Memory B cell (primary cell): ENCODE data around the gene SPATC1L.

ENCODE experiments used
- ATAC-seq: fragments of 150-1000 bp; cut with Tn5 transposase; 2 replicates; pipeline ENCODE4 v1.10.0; 2021; ENCODE audit warnings: low read depth, mild to moderate bottlenecking, moderate library complexity
- DNase-seq, 2 donors: peaks; one replicate each; pipeline ENCODE4 v3.0.0; 2022; ENCODE audit warnings: low spot score in 2 of 2
- H3K27ac Mint-ChIP-seq: one replicate; pipeline ENCODE4 v1.8.0; 2022; ENCODE audit warnings: mild to moderate bottlenecking, moderate library complexity, mixed read lengths
- H3K27me3 Mint-ChIP-seq: one replicate; pipeline ENCODE4 v1.8.0; 2022; ENCODE audit warnings: mixed read lengths
- H3K36me3 Mint-ChIP-seq: one replicate; pipeline ENCODE4 v1.8.0; 2022; ENCODE audit warnings: mild to moderate bottlenecking, mixed read lengths
- H3K4me1 Mint-ChIP-seq: one replicate; pipeline ENCODE4 v1.8.0; 2022; ENCODE audit warnings: mixed read lengths
- H3K4me3 Mint-ChIP-seq: one replicate; pipeline ENCODE4 v1.8.0; 2022; ENCODE audit warnings: mild to moderate bottlenecking, moderate library complexity, mixed read lengths
- H3K9me3 Mint-ChIP-seq: one replicate; pipeline ENCODE4 v1.8.0; 2022; ENCODE audit warnings: mixed read lengths

SPATC1L gene

GRCh38 chr21:46119144-46119636 is 65.1 kb downstream of the SPATC1L start:
- no peak overlapping the region for H3K27ac Mint-ChIP-seq
- ATAC-seq, result no peak
- peaks cover 8% of the 10 kb centered on the region for H3K27me3 Mint-ChIP-seq
- H3K36me3 Mint-ChIP-seq, result no peaks in the 10 kb centered on the region
- H3K4me3 Mint-ChIP-seq, result no peak overlapping the region
- DNase-seq, result no peak
- peaks cover 6% of the 10 kb centered on the region for H3K9me3 Mint-ChIP-seq
- peaks cover 5% of the 10 kb centered on the region for H3K4me1 Mint-ChIP-seq

DNA sequence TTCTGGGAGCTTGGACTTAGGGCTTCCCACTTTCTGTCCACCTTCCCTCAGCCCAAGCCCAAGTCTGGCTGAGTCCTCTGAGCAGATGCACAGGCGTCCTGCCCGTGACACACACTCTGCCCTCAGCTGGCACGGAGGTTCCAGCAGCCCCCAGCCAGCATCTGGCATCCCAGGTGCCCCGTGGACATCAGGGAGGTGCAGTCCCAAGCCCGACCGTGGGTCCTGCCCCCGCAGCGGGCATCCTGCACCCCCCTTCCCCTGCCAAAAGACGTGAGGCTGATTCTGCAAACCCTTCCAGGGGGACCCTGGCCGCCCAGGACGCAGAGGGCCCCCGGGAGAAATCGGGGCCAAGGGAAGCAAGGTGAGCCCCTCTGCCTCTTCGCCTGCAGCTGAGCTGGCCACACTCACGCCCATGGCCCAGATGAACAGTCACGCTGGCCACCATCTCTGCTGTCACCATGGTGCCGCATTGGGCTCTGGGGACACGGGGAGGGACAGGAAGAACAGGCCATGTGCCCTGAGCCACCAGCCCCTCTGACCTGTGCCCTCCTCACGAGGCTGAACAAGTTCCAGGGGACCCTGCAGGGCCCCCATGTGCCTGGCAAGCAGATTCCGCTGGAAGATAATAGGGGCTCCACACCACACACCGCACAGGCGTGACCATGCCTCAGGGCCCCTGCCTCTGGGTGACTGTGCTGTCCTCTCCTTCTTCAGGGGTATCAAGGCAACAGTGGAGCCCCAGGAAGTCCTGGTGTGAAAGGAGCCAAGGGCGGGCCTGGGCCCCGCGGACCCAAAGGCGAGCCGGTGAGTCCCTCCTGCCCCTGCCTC is 65.7 kb downstream of the SPATC1L start:
- Mint-ChIP-seq H3K27me3 (peaks cover 5% of the 10 kb centered on the region), H3K27ac (no peak overlapping the region), H3K36me3 (no peaks in the 10 kb centered on the region), H3K4me1 (peaks cover 2% of the 10 kb centered on the region), H3K4me3 (no peak overlapping the region), H3K9me3 (peaks cover 3% of the 10 kb centered on the region)
- ATAC-seq, result no peak
- no peak for DNase-seq

DNA sequence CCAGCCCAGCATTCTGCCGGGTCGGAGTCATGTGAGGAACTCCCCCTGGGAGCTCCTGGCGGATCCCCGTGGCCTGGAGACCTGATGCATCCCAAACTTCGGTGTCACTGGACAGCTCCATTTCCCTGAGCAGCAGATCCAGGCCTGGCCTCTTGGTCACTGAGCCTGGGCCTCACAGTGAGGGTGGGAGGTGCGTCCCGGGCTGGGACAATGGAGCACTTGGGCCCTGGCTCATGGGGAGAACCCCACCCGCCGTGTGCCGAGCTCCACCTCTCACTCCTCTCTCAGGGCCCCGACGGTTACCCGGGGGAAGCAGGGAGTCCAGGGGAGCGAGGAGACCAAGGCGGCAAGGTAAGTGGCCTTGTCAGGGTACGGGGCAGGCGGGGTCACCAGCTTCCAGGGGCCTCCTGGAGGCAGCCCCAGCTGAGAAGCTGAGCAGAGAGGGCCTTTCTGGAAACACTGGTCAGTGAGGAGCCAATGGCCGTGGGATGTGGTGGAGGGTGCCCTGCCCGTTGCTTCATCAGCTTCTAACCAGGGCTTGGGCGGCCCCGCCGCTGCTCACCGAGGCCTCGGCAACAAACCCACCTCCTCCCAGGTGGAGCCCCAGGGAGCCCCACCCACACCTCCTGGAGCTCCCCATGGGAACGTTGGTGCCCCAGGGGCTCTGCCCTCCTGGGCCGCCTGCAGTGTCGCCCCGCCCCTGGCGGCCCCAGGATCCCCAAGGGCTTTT is 66.5 kb downstream of the SPATC1L start:
- Mint-ChIP-seq H3K27ac (no peak overlapping the region), H3K4me1 (no peaks in the 10 kb centered on the region), H3K36me3 (no peaks in the 10 kb centered on the region), H3K27me3 (peaks cover 2% of the 10 kb centered on the region), H3K4me3 (no peak overlapping the region), H3K9me3 (no peaks in the 10 kb centered on the region)
- ATAC-seq (no peak), DNase-seq (no peak)

DNA sequence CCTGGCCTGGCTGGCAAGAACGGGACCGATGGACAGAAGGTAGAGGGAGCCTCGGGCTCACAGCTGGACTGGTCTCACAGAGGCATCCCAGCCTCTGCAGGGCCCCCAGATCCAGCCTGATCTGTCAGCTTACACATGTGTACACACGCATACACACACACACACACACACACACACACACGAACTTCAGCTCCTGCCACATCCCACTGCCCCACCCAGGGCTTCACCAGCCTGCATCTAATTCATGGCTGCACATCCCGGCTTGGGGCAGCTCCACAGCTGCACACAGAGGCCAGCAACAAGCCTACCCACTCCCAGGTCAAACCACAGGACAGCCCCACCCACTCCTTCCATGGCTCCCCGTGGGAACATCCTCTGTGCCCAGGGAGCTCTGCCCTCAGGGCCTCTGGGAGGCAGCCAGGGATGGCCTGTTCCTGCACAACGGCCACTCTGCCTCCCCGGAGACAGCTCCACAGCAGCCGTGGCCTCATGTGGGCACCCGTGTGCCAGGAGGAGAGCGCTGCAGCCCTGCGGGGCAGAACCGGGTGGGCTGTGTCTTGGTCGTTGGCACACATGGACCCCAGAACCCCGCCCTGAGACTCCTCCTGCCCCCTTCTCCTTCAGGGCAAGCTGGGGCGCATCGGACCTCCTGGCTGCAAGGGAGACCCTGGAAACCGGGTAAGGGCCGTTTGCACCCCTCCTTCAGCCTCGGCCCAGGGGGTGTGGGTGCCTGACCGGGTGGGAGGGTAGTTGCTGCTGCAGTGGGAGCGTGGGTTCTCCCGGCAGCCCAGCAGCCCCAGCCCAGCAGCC is 67.3 kb downstream of the SPATC1L start:
- H3K4me3 Mint-ChIP-seq, result no peak overlapping the region
- no peaks in the 10 kb centered on the region for H3K36me3 Mint-ChIP-seq
- DNase-seq (no peak), ATAC-seq (no peak)
- H3K27me3 Mint-ChIP-seq, result no peaks in the 10 kb centered on the region
- no peak overlapping the region for H3K27ac Mint-ChIP-seq
- no peaks in the 10 kb centered on the region for H3K9me3 Mint-ChIP-seq
- H3K4me1 Mint-ChIP-seq, result no peaks in the 10 kb centered on the region

DNA sequence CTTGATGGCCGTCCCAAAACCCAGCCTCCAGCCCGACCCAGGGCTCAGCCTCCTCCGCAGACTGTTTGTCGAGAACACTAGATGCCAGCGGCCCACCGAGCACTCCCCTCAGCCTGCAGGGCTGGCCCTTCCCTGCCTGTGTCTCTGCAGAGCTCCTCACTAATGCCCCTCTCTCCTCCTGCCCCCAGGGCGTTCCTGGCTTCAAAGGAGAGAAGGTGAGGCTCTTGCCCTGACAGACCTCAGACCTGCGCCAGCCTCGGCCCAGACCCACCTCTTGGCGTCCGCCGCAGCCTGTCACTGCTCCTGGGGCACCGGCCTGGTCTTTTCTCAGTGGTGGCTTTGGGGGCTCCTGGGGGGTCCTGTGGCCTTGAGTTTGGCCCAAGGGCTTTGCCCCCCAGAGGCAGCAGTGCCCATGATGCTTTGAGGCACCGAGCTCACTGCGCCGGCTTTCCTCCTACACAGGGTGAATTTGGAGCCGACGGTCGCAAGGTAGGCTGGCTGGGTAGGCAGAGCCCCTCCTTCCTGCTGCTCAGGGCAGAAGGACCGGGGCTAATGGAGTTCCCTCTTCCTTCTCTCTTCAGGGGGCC is 68.0 kb downstream of the SPATC1L start:
- Mint-ChIP-seq H3K27ac (no peak overlapping the region), H3K4me3 (no peak overlapping the region), H3K36me3 (no peaks in the 10 kb centered on the region), H3K4me1 (no peaks in the 10 kb centered on the region), H3K27me3 (no peaks in the 10 kb centered on the region), H3K9me3 (no peaks in the 10 kb centered on the region)
- DNase-seq (no peak), ATAC-seq (no peak)

- no peak overlapping the region for H3K4me3 Mint-ChIP-seq
- DNase-seq, result no peak
- no peaks in the 10 kb centered on the region for H3K36me3 Mint-ChIP-seq
- no peaks in the 10 kb centered on the region for H3K4me1 Mint-ChIP-seq
- no peak for ATAC-seq
- H3K27me3 Mint-ChIP-seq, result no peaks in the 10 kb centered on the region
- no peak overlapping the region for H3K27ac Mint-ChIP-seq
- H3K9me3 Mint-ChIP-seq, result no peaks in the 10 kb centered on the region
These were observed 68.6 kb downstream of the SPATC1L start for GRCh38 chr21:46115441-46116188.

DNA sequence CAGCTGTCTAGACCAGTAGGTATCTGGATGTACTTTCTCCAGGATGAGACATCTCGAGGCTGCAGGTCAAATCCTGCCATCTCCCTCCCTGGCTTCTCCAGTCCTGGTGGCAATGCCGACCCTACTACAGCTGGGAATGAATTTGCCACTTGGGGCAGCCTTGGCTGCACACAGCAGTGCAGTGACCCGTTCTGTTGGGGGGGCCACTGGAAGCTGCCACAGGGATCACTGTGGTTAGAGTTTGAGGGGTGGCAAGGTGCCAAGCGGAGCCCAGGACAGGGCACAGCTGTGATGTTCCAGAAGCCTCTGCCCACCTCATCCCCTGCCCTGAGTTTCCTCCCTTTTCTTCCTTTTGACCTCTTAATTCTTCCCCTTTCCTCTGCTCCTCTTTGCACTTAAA is 69.3 kb downstream of the SPATC1L start:
- no peaks in the 10 kb centered on the region for H3K36me3 Mint-ChIP-seq
- ATAC-seq (no peak), DNase-seq (no peak)
- no peak overlapping the region for H3K4me3 Mint-ChIP-seq
- H3K4me1 Mint-ChIP-seq, result no peaks in the 10 kb centered on the region
- no peaks in the 10 kb centered on the region for H3K27me3 Mint-ChIP-seq
- H3K27ac Mint-ChIP-seq, result no peak overlapping the region
- H3K9me3 Mint-ChIP-seq, result no peaks in the 10 kb centered on the region

DNA sequence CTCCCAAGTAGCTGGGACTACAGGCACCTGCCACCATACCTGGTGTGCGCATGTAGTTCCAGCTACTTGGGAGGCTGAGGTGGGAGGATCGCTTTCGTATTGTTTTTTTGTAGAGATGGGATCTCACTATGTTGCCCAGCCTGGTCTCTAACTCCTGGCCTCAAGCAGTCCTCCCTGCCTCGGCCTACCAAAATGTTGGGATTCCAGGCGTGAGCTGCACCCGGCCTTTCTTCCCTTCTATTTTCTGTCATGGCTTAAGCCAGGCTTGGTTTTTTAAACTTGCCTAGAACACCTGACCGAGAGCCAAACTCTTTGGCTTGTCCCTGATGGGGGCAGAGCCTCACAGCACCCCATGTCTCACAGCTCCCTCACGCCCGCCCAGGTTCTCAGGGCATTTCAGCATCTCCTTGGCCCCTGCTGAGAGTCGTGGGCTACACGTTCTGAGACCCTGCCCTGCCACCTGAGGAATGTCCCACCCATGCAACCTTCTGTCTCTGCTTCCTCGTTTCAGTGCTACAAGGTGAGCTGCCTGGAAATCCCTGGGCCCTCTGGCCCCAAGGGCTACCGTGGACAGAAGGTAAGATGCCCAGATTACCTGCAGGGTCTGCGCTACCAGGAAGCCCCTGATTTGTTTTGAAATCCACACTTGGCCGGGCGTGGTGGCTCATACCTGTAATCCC is 70.6 kb downstream of the SPATC1L start:
- Mint-ChIP-seq H3K36me3 (no peaks in the 10 kb centered on the region), H3K27ac (no peak overlapping the region), H3K27me3 (no peaks in the 10 kb centered on the region), H3K4me1 (no peaks in the 10 kb centered on the region), H3K9me3 (no peaks in the 10 kb centered on the region), H3K4me3 (no peak overlapping the region)
- ATAC-seq (no peak), DNase-seq (no peak)

DNA sequence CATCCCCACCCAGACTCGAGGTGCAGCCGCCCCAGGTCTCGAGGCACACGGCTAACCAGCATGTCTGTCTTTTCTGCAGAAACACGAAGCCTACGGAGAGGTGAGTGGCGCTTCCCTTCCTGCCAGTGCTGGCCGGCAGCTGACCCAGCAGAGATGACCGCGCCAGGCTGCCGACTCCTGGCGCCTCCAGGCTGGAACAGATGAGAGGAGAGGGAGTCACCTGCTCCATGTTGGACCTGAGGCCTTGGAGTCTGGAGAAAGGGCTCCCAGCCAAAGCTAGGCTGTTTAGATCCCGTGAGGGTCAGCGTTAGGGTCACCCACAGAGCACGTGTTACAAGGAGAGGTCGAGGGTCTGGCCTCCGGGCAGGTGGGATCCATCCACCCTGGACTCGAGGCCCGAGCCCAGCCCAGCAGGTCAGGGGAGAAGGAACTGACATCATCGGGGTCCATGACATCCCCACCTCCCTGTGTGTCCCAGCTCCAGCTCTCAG is 71.5 kb downstream of the SPATC1L start:
- H3K4me1 Mint-ChIP-seq, result no peaks in the 10 kb centered on the region
- DNase-seq (peak in 1 of 2 donors; percentile 8), ATAC-seq (no peak)
- peaks cover 6% of the 10 kb centered on the region for H3K9me3 Mint-ChIP-seq
- no peak overlapping the region for H3K27ac Mint-ChIP-seq
- H3K36me3 Mint-ChIP-seq, result no peaks in the 10 kb centered on the region
- H3K4me3 Mint-ChIP-seq, result no peak overlapping the region
- H3K27me3 Mint-ChIP-seq, result no peaks in the 10 kb centered on the region

DNA sequence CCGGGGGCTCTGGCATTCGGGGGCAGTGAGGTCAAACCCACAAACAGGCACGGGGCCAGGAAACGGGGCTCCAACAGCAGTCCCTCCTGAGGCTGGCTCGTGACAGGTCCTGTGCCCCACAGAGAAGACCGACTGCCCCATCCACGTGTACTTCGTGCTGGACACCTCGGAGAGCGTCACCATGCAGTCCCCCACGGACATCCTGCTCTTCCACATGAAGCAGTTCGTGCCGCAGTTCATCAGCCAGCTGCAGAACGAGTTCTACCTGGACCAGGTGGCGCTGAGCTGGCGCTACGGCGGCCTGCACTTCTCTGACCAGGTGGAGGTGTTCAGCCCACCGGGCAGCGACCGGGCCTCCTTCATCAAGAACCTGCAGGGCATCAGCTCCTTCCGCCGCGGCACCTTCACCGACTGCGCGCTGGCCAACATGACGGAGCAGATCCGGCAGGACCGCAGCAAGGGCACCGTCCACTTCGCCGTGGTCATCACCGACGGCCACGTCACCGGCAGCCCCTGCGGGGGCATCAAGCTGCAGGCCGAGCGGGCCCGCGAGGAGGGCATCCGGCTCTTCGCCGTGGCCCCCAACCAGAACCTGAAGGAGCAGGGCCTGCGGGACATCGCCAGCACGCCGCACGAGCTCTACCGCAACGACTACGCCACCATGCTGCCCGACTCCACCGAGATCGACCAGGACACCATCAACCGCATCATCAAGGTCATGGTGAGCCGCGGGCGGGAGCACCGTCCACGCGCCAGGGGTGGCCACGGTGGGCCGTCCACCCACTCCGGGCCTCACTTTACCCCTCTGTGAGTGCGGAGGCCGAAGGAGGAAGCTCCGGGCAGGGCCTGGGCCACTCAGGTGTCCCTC is 72.2 kb downstream of the SPATC1L start:
- ATAC-seq (no peak), DNase-seq (peak in 1 of 2 donors; percentile 6)
- Mint-ChIP-seq H3K36me3 (no peaks in the 10 kb centered on the region), H3K4me3 (no peak overlapping the region), H3K27me3 (no peaks in the 10 kb centered on the region), H3K27ac (no peak overlapping the region), H3K4me1 (no peaks in the 10 kb centered on the region), H3K9me3 (peaks cover 8% of the 10 kb centered on the region)

DNA sequence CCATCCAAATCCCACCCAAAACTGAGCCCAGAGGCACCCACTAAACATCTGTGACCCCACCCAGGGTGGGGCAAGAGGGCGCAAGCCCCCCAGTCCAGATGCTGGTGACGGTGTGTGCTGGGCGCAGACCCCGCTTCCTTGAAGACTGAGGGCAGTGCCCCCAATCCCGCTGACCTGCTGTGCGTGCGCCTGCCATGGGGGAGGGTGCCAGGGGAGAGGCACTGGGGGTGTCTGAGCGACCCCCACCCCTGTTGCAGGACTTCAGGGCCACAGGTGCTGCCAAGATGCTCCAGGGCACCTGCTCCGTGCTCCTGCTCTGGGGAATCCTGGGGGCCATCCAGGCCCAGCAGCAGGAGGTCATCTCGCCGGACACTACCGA is 73.1 kb downstream of the SPATC1L start:
- Mint-ChIP-seq H3K36me3 (no peaks in the 10 kb centered on the region), H3K4me1 (no peaks in the 10 kb centered on the region), H3K27ac (no peak overlapping the region), H3K27me3 (no peaks in the 10 kb centered on the region), H3K4me3 (no peak overlapping the region), H3K9me3 (peaks cover 8% of the 10 kb centered on the region)
- ATAC-seq (no peak), DNase-seq (peak in 1 of 2 donors; percentile 8)
